Testis (tissue), 2 donors: ENCODE measurements around the gene PLA2G5.

Experiments
- CTCF ChIP-seq, 3 experiments: fragments of 450-650 bp in 2 of 3; fragments of 200-600 bp in 1 of 3; sonication (generic) in 1 of 3; IDR thresholded peaks; one replicate each; pipeline ENCODE4 v1.5.1; 2016 to 2019; ENCODE audit warnings: antibody characterized with exemption in 3 of 3, mild to moderate bottlenecking in 2 of 3, moderate library complexity in 1 of 3
- POLR2A ChIP-seq: fragments of 450-650 bp; IDR thresholded peaks from one replicate; pipeline ENCODE4 v1.6.1; 2017; ENCODE audit warnings: antibody characterized with exemption, mild to moderate bottlenecking, moderate library complexity

- TF ChIP-seq CTCF (IDR thresholded peaks at IDR 0.05) (no peak), POLR2A (no peak)
These were observed 50.8 kb downstream of the PLA2G5 start for GRCh38 chr1:20120796-20121195.
